ENCODE results near the gene SRP14. TPM values are rescaled to one million over a fixed set of nuclear protein-coding genes. Genes with fewer than 3 reads are reported as not detected.
"Not testable (repeated sequence)": the region's sequence is repeated elsewhere in the genome, so short reads cannot be mapped to it uniquely, and the experiment has no call there.

SRP14 gene
- polyA plus RNA-seq, 1 donor from 2014 or later = 753 TPM

GRCh38 chr15:40034186-40034946 lies 4.6 kb downstream of the SRP14 start:
- no peaks in the 10 kb centered on the region for H3K27me3 Mint-ChIP-seq
- H3K27ac Mint-ChIP-seq = no peak overlapping the region
- no peak overlapping the region for H3K4me3 Mint-ChIP-seq
- peaks cover 14 to 20% (median 17%) of the 10 kb centered on the region in 3 donors for H3K4me1 Mint-ChIP-seq
- H3K9me3 Mint-ChIP-seq = no peaks in the 10 kb centered on the region
- peaks cover 2% of the 10 kb centered on the region for H3K36me3 Mint-ChIP-seq

- H3K27ac Mint-ChIP-seq = no peak overlapping the region
- H3K4me1 Mint-ChIP-seq = peaks cover 0 to 5% (median 3%) of the 10 kb centered on the region in 3 donors
- H3K4me3 Mint-ChIP-seq = no peak overlapping the region
- H3K27me3 Mint-ChIP-seq = no peaks in the 10 kb centered on the region
- H3K36me3 Mint-ChIP-seq = no peaks in the 10 kb centered on the region
- H3K9me3 Mint-ChIP-seq = no peaks in the 10 kb centered on the region
These were observed 6.7 kb downstream of the SRP14 start for GRCh38 chr15:40032125-40032839.

- Mint-ChIP-seq H3K27me3 (no peaks in the 10 kb centered on the region), H3K9me3 (no peaks in the 10 kb centered on the region), H3K4me3 (no peak overlapping the region), H3K36me3 (no peaks in the 10 kb centered on the region), H3K4me1 (peaks cover 0 to 2% (median 0%) of the 10 kb centered on the region in 3 donors), H3K27ac (no peak overlapping the region)
These were observed 7.7 kb downstream of the SRP14 start for GRCh38 chr15:40031300-40031699.

- no peaks in the 10 kb centered on the region for H3K9me3 Mint-ChIP-seq
- no peaks in the 10 kb centered on the region for H3K27me3 Mint-ChIP-seq
- H3K4me1 Mint-ChIP-seq = peaks cover 0 to 2% (median 0%) of the 10 kb centered on the region in 3 donors
- H3K36me3 Mint-ChIP-seq = no peaks in the 10 kb centered on the region
- H3K4me3 Mint-ChIP-seq = no peak overlapping the region
- peak overlapping the region in 1 of 3 donors; percentile 48 for H3K27ac Mint-ChIP-seq
These were observed 8.7 kb downstream of the SRP14 start for GRCh38 chr15:40029979-40030893.

GRCh38 chr15:40028853-40029252 lies 10.1 kb downstream of the SRP14 start:
- H3K4me1 Mint-ChIP-seq = peaks cover 0 to 2% (median 0%) of the 10 kb centered on the region in 3 donors
- H3K27ac Mint-ChIP-seq = no peak overlapping the region
- H3K9me3 Mint-ChIP-seq = no peaks in the 10 kb centered on the region
- no peaks in the 10 kb centered on the region for H3K27me3 Mint-ChIP-seq
- no peaks in the 10 kb centered on the region for H3K36me3 Mint-ChIP-seq
- H3K4me3 Mint-ChIP-seq = no peak overlapping the region

GRCh38 chr15:40028193-40028592 lies 10.8 kb downstream of the SRP14 start:
- peaks cover 0 to 2% (median 0%) of the 10 kb centered on the region in 3 donors for H3K4me1 Mint-ChIP-seq
- no peaks in the 10 kb centered on the region for H3K27me3 Mint-ChIP-seq
- no peak overlapping the region for H3K27ac Mint-ChIP-seq
- H3K36me3 Mint-ChIP-seq = no peaks in the 10 kb centered on the region
- H3K4me3 Mint-ChIP-seq = no peak overlapping the region
- H3K9me3 Mint-ChIP-seq = no peaks in the 10 kb centered on the region

- Mint-ChIP-seq H3K27me3 (no peaks in the 10 kb centered on the region), H3K36me3 (peaks cover 21% of the 10 kb centered on the region), H3K9me3 (peaks cover 0 to 17% (median 10%) of the 10 kb centered on the region in 3 donors), H3K4me1 (no peaks in the 10 kb centered on the region), H3K4me3 (no peak overlapping the region), H3K27ac (no peak overlapping the region)
These were observed 22.6 kb downstream of the SRP14 start for GRCh38 chr15:40016224-40016865.

GRCh38 chr15:40014390-40014789 lies 24.6 kb downstream of the SRP14 start:
- H3K27ac Mint-ChIP-seq = no peak overlapping the region
- peaks cover 17% of the 10 kb centered on the region for H3K36me3 Mint-ChIP-seq
- H3K4me1 Mint-ChIP-seq = no peaks in the 10 kb centered on the region
- peaks cover 0 to 17% (median 9%) of the 10 kb centered on the region in 3 donors for H3K9me3 Mint-ChIP-seq
- no peak overlapping the region for H3K4me3 Mint-ChIP-seq
- no peaks in the 10 kb centered on the region for H3K27me3 Mint-ChIP-seq

- not testable (repeated sequence) for H3K4me1 Mint-ChIP-seq, H3K27ac Mint-ChIP-seq, H3K4me3 Mint-ChIP-seq, H3K27me3 Mint-ChIP-seq
- H3K36me3 Mint-ChIP-seq = peaks cover 20% of the 10 kb centered on the region
- peaks cover 0 to 17% (median 9%) of the 10 kb centered on the region in 3 donors for H3K9me3 Mint-ChIP-seq
These were observed 25.6 kb downstream of the SRP14 start for GRCh38 chr15:40013372-40013771.

GRCh38 chr15:40011303-40011702 lies 27.7 kb downstream of the SRP14 start:
- Mint-ChIP-seq H3K36me3 (peaks cover 24% of the 10 kb centered on the region), H3K4me1 (no peaks in the 10 kb centered on the region), H3K27ac (no peak overlapping the region), H3K27me3 (no peaks in the 10 kb centered on the region), H3K4me3 (no peak overlapping the region), H3K9me3 (peaks cover 0 to 17% (median 9%) of the 10 kb centered on the region in 3 donors)

- no peak overlapping the region for H3K4me3 Mint-ChIP-seq
- no peaks in the 10 kb centered on the region for H3K27me3 Mint-ChIP-seq
- no peaks in the 10 kb centered on the region for H3K4me1 Mint-ChIP-seq
- H3K9me3 Mint-ChIP-seq = peaks cover 0 to 17% (median 8%) of the 10 kb centered on the region in 3 donors
- no peak overlapping the region for H3K27ac Mint-ChIP-seq
- peaks cover 24% of the 10 kb centered on the region for H3K36me3 Mint-ChIP-seq
These were observed 28.3 kb downstream of the SRP14 start for GRCh38 chr15:40010686-40011085.

- H3K4me3 Mint-ChIP-seq = no peak overlapping the region
- H3K27me3 Mint-ChIP-seq = no peaks in the 10 kb centered on the region
- no peaks in the 10 kb centered on the region for H3K9me3 Mint-ChIP-seq
- H3K36me3 Mint-ChIP-seq = peaks cover 16% of the 10 kb centered on the region
- no peak overlapping the region for H3K27ac Mint-ChIP-seq
- no peaks in the 10 kb centered on the region for H3K4me1 Mint-ChIP-seq
These were observed 30.8 kb downstream of the SRP14 start for GRCh38 chr15:40008061-40008765.

- no peaks in the 10 kb centered on the region for H3K27me3 Mint-ChIP-seq
- H3K4me1 Mint-ChIP-seq = no peaks in the 10 kb centered on the region
- no peaks in the 10 kb centered on the region for H3K9me3 Mint-ChIP-seq
- no peak overlapping the region for H3K27ac Mint-ChIP-seq
- no peak overlapping the region for H3K4me3 Mint-ChIP-seq
- peaks cover 13% of the 10 kb centered on the region for H3K36me3 Mint-ChIP-seq
These were observed 32.3 kb downstream of the SRP14 start for GRCh38 chr15:40006646-40007045.

GRCh38 chr15:40006003-40006402 lies 33.0 kb downstream of the SRP14 start:
- Mint-ChIP-seq H3K27me3 (no peaks in the 10 kb centered on the region), H3K36me3 (peaks cover 13% of the 10 kb centered on the region), H3K9me3 (no peaks in the 10 kb centered on the region), H3K4me3 (no peak overlapping the region), H3K4me1 (no peaks in the 10 kb centered on the region), H3K27ac (no peak overlapping the region)
